H9 (cell line): ENCODE data around the gene PMIS2. TPM values are rescaled to one million over a fixed set of nuclear protein-coding genes. Genes with fewer than 3 reads are reported as not detected.

Experiments
- DNase-seq: peaks from one replicate; pipeline ENCODE4 v3.0.0-alpha.2; 2017
- H2AFZ ChIP-seq: one replicate; pipeline ENCODE4 v1.6.1; 2013; ENCODE audit warnings: mild to moderate bottlenecking, low read length, control low read depth, moderate library complexity
- H2AK5ac ChIP-seq: 2 replicates; pipeline ENCODE4 v1.6.1; 2013; ENCODE audit warnings: low read length, control low read depth, mixed read lengths; ENCODE audit not compliant: insufficient read length
- H2BK120ac ChIP-seq: one replicate; pipeline ENCODE4 v1.6.1; 2013; ENCODE audit warnings: low read depth, mild to moderate bottlenecking, low read length, control low read depth, inconsistent platforms; ENCODE audit not compliant: poor library complexity, severe bottlenecking
- H2BK12ac ChIP-seq: 2 replicates; pipeline ENCODE4 v1.6.1; 2013; ENCODE audit warnings: low read length, control low read depth, mixed read lengths, low read depth; ENCODE audit not compliant: insufficient read length
- H2BK15ac ChIP-seq: 2 replicates; pipeline ENCODE4 v1.6.1; 2013; ENCODE audit warnings: low read depth, low read length, control low read depth
- H2BK20ac ChIP-seq: one replicate; pipeline ENCODE4 v1.6.1; 2013; ENCODE audit warnings: low read depth, mild to moderate bottlenecking, low read length, control low read depth, inconsistent platforms; ENCODE audit not compliant: poor library complexity, severe bottlenecking
- H2BK5ac ChIP-seq: 2 replicates; pipeline ENCODE4 v1.6.1; 2013; ENCODE audit warnings: low read length, control low read depth, mixed read lengths; ENCODE audit not compliant: insufficient read length
- H3K14ac ChIP-seq: 2 replicates; pipeline ENCODE4 v1.6.1; 2013; ENCODE audit warnings: low read length, control low read depth; ENCODE audit not compliant: insufficient read depth
- H3K18ac ChIP-seq: 2 replicates; pipeline ENCODE4 v1.6.1; 2013; ENCODE audit warnings: low read depth, mild to moderate bottlenecking, mixed read lengths, low read length, control low read depth; ENCODE audit not compliant: insufficient read length
- H3K23ac ChIP-seq: 2 replicates; pipeline ENCODE4 v1.6.1; 2013; ENCODE audit warnings: low read length, control low read depth, mixed read lengths, low read depth; ENCODE audit not compliant: insufficient read length
- H3K23me2 ChIP-seq: 2 replicates; pipeline ENCODE4 v1.6.1; 2013; ENCODE audit warnings: low read depth, mild to moderate bottlenecking, mixed read lengths, low read length, control low read depth; ENCODE audit not compliant: insufficient read length, poor library complexity, severe bottlenecking
- H3K27ac ChIP-seq: 2 replicates; pipeline ENCODE4 v1.5.1; 2013; ENCODE audit warnings: low read length, control low read depth, mixed read lengths, low read depth; ENCODE audit not compliant: insufficient read length
- H3K27me3 ChIP-seq: 2 replicates; pipeline ENCODE4 v1.6.1; 2013; ENCODE audit warnings: low read length, control low read depth, inconsistent platforms; ENCODE audit not compliant: insufficient read depth
- H3K4ac ChIP-seq: 2 replicates; pipeline ENCODE4 v1.6.1; 2013; ENCODE audit warnings: low read depth, mild to moderate bottlenecking, control low read depth, inconsistent platforms, low read length, moderate library complexity
- H3K4me1 ChIP-seq: 2 replicates; pipeline ENCODE4 v1.6.1; 2013; ENCODE audit warnings: low read length, control low read depth, inconsistent platforms; ENCODE audit not compliant: insufficient read depth
- H3K4me2 ChIP-seq: 2 replicates; pipeline ENCODE4 v1.6.1; 2013; ENCODE audit warnings: low read length, control low read depth, mixed read lengths; ENCODE audit not compliant: insufficient read length, insufficient read depth
- H3K56ac ChIP-seq: 2 replicates; pipeline ENCODE4 v1.6.1; 2013; ENCODE audit warnings: low read depth, mild to moderate bottlenecking, mixed read lengths, low read length, control low read depth; ENCODE audit not compliant: insufficient read length
- H3K79me1 ChIP-seq: 2 replicates; pipeline ENCODE4 v1.6.1; 2013; ENCODE audit warnings: low read depth, mild to moderate bottlenecking, moderate library complexity, low read length, control low read depth, inconsistent platforms; ENCODE audit not compliant: insufficient read depth, poor library complexity, severe bottlenecking
- H3K79me2 ChIP-seq: 2 replicates; pipeline ENCODE4 v1.6.1; 2013; ENCODE audit warnings: low read length, control low read depth, inconsistent platforms; ENCODE audit not compliant: insufficient read depth
- H3K9ac ChIP-seq: 2 replicates; pipeline ENCODE4 v1.6.1; 2013; ENCODE audit warnings: low read length, control low read depth, mixed read lengths; ENCODE audit not compliant: insufficient read length; ENCODE audit errors: extremely low read depth
- H3K9me3 ChIP-seq: one replicate; pipeline ENCODE4 v1.6.1; 2013; ENCODE audit warnings: low read depth, low read length, inconsistent platforms; ENCODE audit not compliant: control insufficient read depth
- H3T11ph ChIP-seq: one replicate; pipeline ENCODE4 v1.6.1; 2013; ENCODE audit warnings: mild to moderate bottlenecking, low read length, control low read depth, inconsistent platforms
- H4K20me1 ChIP-seq: one replicate; pipeline ENCODE4 v1.6.1; 2013; ENCODE audit not compliant: control insufficient read depth, insufficient read length, insufficient read depth
- H4K5ac ChIP-seq: 2 replicates; pipeline ENCODE4 v1.6.1; 2013; ENCODE audit warnings: low read depth, mild to moderate bottlenecking, mixed read lengths, low read length, control low read depth; ENCODE audit not compliant: insufficient read length
- H4K8ac ChIP-seq: replicated peaks from 2 replicates; pipeline ENCODE4 v1.6.1; 2013; ENCODE audit warnings: low read length, control low read depth, mixed read lengths, low read depth; ENCODE audit not compliant: insufficient read length
- H4K91ac ChIP-seq: 2 replicates; pipeline ENCODE4 v1.6.1; 2013; ENCODE audit warnings: low read depth, mild to moderate bottlenecking, moderate library complexity, mixed read lengths, low read length, control low read depth; ENCODE audit not compliant: insufficient read length
- H3K27ac Mint-ChIP-seq, 3 experiments: 2 replicates in 2 of 3; 3 replicates in 1 of 3; pipeline ENCODE4 v1.8.0; 2020 to 2021; ENCODE audit warnings: mixed read lengths in 3 of 3, mild to moderate bottlenecking in 1 of 3, moderate library complexity in 1 of 3
- H3K27me3 Mint-ChIP-seq: 2 replicates; pipeline ENCODE4 v1.8.0; 2021; ENCODE audit warnings: low read depth, mild to moderate bottlenecking, moderate library complexity, mixed read lengths
- H3K36me3 Mint-ChIP-seq, 3 experiments: 2 replicates in 2 of 3; 3 replicates in 1 of 3; pipeline ENCODE4 v1.8.0; 2020 to 2021; ENCODE audit warnings: low read depth in 3 of 3, mixed read lengths in 3 of 3; ENCODE audit not compliant: insufficient read depth in 1 of 3
- H3K4me1 Mint-ChIP-seq, 2 experiments: 2 replicates each; pipeline ENCODE4 v1.8.0; 2020; ENCODE audit warnings: mixed read lengths in 2 of 2
- H3K4me3 Mint-ChIP-seq, 2 experiments: 2 replicates in 1 of 2; 3 replicates in 1 of 2; pipeline ENCODE4 v1.8.0; 2020 to 2021; ENCODE audit warnings: mild to moderate bottlenecking in 2 of 2, mixed read lengths in 2 of 2, moderate library complexity in 1 of 2
- H3K9me3 Mint-ChIP-seq, 2 experiments: 2 replicates in 1 of 2; 3 replicates in 1 of 2; pipeline ENCODE4 v1.8.0; 2020; ENCODE audit warnings: mild to moderate bottlenecking in 2 of 2, mixed read lengths in 2 of 2, moderate library complexity in 1 of 2
- whole genome bisulfite sequencing: extraction: QIAGEN DNeasy Blood & Tissue Kit; methylation state at CpG from one replicate; pipeline ENCODE4 v1.1.7; 2013; ENCODE audit warnings: missing lambda C conversion rate, low lambda C conversion rate, mixed read lengths; ENCODE audit not compliant: insufficient read length; ENCODE audit errors: extremely low coverage; 5-methylcytosine and 5-hydroxymethylcytosine counted together
- total RNA-seq: library from RNA; stranded (reverse); gene quantifications from 2 replicates; pipeline ENCODE4 v1.2.1, GENCODE V29; 2021
- TF ChIP-seq, protein P1 (sequence below): fragments of 200-600 bp; sonication (generic); conservative IDR thresholded peaks from 3 replicates; pipeline ENCODE4 v1.8.0; 2021; ENCODE audit warnings: antibody characterized with exemption, mild to moderate bottlenecking

Gene PMIS2
- total RNA-seq, 1 experiment from 2014 or later: not detected

DNA sequence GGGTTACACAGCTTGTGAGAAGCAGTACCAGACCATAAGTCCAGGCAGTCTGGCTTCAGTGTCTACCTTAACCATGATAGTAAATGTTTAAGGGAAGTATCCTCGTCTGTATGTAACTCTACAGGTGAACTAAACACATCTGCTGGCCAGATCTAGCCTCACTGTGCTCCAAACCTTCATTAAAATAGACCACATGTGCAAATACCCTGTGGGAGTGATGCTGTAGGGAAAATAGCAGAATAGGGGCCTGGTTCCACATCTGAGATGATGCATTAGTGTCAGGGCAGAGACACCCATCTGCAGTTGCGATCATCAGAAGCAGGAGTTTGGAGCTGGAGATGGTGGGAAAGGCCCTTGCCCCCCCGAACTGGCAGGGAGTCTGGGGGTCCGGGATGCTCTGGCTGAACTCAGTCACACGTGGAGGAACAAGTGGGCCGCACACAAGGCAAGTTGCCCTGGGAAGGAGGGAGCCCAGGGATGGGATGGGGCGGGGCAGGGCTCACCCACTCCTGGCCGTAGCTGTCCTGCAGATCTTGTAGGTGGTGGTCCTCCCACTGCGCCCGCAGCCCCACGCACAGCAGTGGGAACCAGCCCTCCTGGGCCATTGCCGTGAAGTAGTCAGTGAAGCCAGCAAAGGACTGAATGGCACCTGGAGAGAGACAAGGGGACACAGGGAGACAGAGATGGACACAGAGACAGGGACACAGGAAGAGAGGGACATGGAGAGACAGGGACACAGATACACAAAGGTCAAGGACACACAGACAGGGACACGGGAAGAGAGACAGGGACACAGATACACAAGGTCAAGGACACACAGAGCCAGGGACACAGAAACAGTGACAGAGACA lies 33.2 kb upstream of the PMIS2 start:
- no peaks in the 10 kb centered on the region for H3K79me1 ChIP-seq
- peaks cover 34% of the 10 kb centered on the region for H3K27me3 Mint-ChIP-seq
- no peak overlapping the region for H2BK15ac ChIP-seq
- WGBS: no CpG with 5 or more reads among the region's 13 CpGs
- H3K4me3 Mint-ChIP-seq: peak overlapping the region in 1 of 2 experiments; percentile 6; a peak in 2 of 5 replicates
- H2BK5ac ChIP-seq: no peak overlapping the region
- no peak overlapping the region for H3K23ac ChIP-seq
- no peak for DNase-seq
- no peak overlapping the region for H3K56ac ChIP-seq
- no peak overlapping the region for H3T11ph ChIP-seq
- H3K9me3 Mint-ChIP-seq: no peaks in the 10 kb centered on the region
- no peak overlapping the region for H2AK5ac ChIP-seq
- no peak overlapping the region for H3K18ac ChIP-seq
- H3K79me2 ChIP-seq: no peaks in the 10 kb centered on the region
- H2BK20ac ChIP-seq: no peak overlapping the region
- H4K8ac ChIP-seq: no peak overlapping the region
- no peaks in the 10 kb centered on the region for H3K27me3 ChIP-seq
- H4K20me1 ChIP-seq: no peaks in the 10 kb centered on the region
- H3K27ac Mint-ChIP-seq: no peak overlapping the region; a peak in 1 of 7 replicates
- peak overlapping the region; percentile 39 for H4K5ac ChIP-seq
- no peaks in the 10 kb centered on the region for H3K4me1 ChIP-seq
- TF ChIP-seq, protein P1, sequence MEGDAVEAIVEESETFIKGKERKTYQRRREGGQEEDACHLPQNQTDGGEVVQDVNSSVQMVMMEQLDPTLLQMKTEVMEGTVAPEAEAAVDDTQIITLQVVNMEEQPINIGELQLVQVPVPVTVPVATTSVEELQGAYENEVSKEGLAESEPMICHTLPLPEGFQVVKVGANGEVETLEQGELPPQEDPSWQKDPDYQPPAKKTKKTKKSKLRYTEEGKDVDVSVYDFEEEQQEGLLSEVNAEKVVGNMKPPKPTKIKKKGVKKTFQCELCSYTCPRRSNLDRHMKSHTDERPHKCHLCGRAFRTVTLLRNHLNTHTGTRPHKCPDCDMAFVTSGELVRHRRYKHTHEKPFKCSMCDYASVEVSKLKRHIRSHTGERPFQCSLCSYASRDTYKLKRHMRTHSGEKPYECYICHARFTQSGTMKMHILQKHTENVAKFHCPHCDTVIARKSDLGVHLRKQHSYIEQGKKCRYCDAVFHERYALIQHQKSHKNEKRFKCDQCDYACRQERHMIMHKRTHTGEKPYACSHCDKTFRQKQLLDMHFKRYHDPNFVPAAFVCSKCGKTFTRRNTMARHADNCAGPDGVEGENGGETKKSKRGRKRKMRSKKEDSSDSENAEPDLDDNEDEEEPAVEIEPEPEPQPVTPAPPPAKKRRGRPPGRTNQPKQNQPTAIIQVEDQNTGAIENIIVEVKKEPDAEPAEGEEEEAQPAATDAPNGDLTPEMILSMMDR: no peak
- H3K4ac ChIP-seq: no peak overlapping the region
- H3K4me1 Mint-ChIP-seq: peaks cover 18 to 19% of the 10 kb centered on the region in 2 experiments
- H2AFZ ChIP-seq: no peak overlapping the region
- no peak overlapping the region for H3K14ac ChIP-seq
- H3K4me2 ChIP-seq: no peak overlapping the region
- H2BK12ac ChIP-seq: no peak overlapping the region
- no peak overlapping the region for H2BK120ac ChIP-seq
- H3K9me3 ChIP-seq: no peaks in the 10 kb centered on the region
- no peak overlapping the region for H3K27ac ChIP-seq
- H3K9ac ChIP-seq: no peak overlapping the region
- no peak overlapping the region for H4K91ac ChIP-seq
- H3K23me2 ChIP-seq: peaks cover 2% of the 10 kb centered on the region
- H3K36me3 Mint-ChIP-seq: peaks cover 0 to 22% (median 11%) of the 10 kb centered on the region in 3 experiments; a peak in 5 of 7 replicates
